Stimulated activated CD8-positive, alpha-beta memory T cell treated with anti-CD3 and anti-CD28 coated beads, Interleukin-12 subunit alpha, Interleukin-12 subunit beta, amount 100 ng/mL, for 24 hours (primary cell): ENCODE measurements around the gene SV2C.

Experiments
- DNase-seq: peaks from one replicate; pipeline ENCODE4 v3.0.0-alpha.2; 2020; ENCODE audit errors: extremely low read depth

The SV2C gene

DNA sequence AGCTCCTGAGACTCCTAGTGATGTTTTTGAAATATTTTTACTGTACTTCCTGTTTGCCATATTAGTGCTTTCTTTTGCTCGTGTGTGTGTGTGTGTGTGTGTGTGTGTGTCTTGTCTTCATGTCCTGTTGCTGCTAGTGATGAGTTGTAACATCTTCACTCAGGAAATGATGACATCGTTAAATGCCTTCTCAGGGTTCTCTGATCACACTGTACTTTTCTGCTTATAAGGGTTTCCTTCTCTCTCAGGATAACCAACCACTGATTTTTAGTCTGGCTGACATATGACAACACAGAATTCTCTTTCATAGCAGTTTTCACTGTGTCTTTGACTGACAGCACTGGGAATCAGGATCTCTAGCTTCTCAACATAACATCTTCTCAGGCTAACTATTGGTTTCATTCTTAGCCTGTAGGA lies 16.1 kb downstream of the SV2C start:
- DNase-seq: no peak

GRCh38 chr5:76099756-76100155 lies 16.6 kb downstream of the SV2C start:
- DNase-seq: no peak

- DNase-seq: no peak
These were observed 20.8 kb downstream of the SV2C start for GRCh38 chr5:76104027-76104426.

GRCh38 chr5:76106149-76106548 lies 23.0 kb downstream of the SV2C start:
- DNase-seq: no peak

GRCh38 chr5:76111477-76112174 lies 28.4 kb downstream of the SV2C start:
- DNase-seq: no peak

- DNase-seq: no peak
These were observed 29.9 kb downstream of the SV2C start for GRCh38 chr5:76113103-76113502.

DNA sequence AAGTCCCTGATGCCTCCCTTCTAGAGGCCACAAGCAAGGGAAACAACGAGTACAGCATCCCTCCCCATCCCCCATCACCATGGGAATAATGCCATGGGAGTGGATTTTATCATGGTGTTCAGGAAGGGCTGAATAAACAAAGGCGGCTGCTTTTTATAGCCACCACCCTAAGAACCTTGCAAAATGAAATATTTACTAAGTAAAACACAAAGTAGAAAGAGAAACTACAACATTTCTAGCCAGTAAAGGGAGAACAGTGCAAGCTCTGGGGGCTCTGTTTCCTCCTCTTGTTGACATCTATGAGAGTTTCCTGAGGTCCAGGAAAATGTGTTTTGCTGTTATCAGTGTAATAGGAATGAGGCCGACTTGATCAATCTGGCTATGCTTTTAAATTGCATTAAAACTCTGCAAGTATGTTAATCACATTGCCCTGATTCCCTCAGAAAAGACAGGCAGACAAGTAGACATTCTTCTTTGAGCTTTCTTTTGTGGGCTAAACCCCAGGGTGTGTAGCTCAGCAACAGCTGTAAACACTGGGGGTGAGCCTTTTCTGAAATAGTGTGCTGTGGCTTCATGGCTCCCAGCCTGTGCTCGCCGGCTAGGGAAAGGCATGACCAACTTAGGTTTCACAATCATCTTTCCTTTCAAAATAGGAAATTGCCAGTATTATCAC lies 31.1 kb downstream of the SV2C start:
- no peak for DNase-seq

DNA sequence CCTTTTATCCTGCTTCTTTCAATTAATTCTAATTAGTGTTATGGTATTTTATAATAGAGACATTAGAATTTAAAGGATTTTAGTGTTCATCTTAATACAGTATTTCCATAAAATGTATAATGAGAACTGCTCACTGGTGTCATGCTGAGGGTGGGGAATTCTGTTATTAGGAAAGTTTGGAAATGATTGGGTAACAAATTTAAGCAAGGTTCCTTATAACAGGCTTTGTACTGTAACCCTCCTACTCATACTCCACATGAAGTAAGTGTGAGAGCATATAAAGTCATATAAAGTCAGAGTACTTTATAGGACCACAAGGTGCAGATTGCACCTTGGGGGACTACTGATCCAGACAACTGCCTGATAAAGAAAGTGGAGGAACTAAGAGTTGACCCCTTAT lies 42.2 kb downstream of the SV2C start:
- no peak for DNase-seq

DNA sequence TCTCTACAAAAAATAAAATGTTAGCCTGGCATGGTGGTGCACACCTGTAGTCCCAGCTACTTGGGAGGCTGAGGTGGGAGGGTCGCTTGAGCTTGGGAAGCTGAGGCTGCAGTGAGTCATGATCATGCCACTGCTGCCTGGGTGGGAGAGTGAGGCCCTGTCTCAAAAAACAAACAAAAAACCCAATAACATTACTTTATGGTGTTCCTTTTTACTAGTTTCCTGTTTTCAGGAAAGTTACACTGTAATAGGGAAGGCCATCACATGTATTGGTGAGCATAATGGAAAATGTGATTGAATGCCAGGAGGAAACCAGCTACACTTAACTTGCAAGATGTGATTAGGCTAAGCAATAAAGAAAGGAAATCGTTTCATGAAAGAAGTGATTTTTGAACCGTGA lies 42.7 kb downstream of the SV2C start:
- no peak for DNase-seq

- no peak for DNase-seq
These were observed 50.8 kb downstream of the SV2C start for GRCh38 chr5:76134003-76134402.

- DNase-seq: no peak
These were observed 51.5 kb downstream of the SV2C start for GRCh38 chr5:76134646-76135045.

- no peak for DNase-seq
These were observed 54.8 kb downstream of the SV2C start for GRCh38 chr5:76137887-76138542.

DNA sequence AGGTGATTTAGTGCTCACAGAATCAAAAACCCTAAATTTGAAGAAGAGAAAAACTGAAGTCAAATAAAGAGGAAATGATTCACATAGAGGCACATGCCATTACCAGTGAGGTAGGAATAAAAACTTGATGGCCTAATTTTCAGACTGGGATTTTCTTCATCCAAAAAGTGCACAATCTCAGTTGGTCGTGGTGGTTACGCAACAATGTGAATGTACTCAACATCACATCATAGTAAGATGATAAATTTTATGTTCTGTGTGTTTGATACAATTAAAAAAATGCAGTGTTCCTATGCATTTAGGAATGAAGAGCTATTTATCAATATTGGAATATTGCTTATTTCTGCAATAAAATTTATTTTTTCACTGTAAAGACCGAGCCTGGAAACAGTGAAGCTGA lies 60.7 kb downstream of the SV2C start:
- no peak for DNase-seq

DNA sequence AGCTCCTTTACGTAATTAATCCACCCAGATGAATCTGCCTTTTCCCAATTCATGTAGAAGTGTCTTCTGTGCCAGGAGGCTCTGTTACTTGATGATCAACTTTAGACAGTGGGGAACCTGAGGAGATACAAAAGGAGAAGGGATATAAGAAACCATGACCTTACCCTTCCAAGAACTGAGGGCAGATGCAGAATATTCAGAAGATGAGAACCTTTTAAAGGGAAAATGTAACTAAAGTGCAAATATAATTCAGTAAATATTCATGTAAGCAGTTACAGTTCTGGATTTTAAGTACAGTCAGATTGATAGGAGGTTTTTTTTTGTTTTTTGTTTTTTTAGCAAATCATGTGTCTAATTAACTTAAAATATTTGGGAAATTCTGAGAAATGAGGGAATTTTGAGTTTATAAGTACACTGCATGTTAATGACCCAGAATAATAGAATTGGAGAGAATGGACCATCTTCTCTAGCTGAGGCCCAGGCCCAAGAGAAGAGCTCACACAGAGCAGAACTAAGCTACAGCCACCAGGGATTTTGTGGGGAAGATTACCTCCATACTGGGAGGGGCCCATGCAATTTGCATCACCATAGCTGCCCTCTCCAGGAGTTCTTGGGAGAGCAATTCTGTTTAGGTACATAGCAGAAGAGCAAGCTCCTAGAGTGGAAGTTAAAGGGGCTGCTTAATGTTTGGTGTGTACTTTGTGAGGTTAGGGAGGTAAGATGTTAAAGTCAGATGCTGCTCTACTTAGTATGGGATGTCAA lies 61.5 kb downstream of the SV2C start:
- no peak for DNase-seq

DNA sequence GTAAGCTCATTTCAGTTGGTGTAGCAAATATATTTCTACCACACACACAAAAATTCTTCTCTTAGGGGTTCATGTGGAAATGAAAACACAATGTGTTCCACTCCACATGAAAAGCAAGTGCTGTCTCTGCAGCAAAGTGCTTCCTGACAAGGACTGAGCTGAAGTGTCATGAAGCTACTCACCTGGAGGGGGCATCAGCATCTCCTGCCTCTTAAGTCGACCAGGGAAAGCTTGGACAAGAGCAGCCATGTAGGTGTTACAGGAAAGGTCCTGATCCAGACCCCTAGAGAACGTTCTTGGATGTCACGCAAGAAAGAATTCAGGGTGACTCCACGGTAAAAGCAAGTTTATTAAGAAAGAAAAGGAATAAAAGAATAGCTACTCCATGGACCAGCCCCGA lies 62.8 kb downstream of the SV2C start:
- DNase-seq: no peak

DNA sequence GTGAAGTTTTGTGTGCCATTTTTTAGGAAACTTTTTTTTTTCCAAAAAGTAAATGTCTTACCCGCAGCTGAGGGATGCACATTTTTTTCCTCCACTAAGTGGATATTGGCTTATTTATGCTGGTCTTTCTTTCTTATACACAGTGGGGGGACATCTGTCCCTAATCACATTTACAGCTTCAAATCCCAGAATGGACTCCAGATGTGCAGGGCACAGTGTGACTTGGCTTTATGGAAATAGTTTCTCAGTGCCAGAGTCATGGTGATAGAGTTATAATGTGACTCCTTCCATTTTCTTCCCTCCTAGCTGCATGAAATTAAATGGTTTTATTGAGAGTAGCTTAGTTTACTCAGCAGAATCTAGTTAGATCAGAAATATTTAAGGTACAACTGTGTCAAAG lies 66.5 kb downstream of the SV2C start:
- DNase-seq: no peak

GRCh38 chr5:76152161-76152560 lies 69.0 kb downstream of the SV2C start:
- DNase-seq: no peak

GRCh38 chr5:76152700-76153099 lies 69.5 kb downstream of the SV2C start:
- DNase-seq: no peak

DNA sequence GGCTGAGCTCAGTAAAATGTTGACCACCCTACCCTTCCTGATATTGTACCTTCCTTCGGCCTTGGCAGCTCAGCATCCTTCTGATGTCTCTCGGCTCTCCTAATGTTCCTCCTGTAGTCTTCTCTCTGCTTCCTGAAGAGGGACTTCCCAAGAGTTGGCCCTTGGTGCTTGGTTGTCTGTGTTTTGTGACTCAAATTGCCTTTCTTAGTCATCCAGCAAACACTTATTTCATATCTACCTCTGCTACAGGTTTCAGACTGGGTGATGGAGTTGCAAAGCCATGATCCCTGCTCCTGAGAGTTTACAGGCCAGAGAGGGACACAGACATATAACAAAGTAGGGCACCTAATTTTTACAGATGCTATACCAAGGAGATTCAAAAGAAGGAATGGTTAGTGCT lies 70.1 kb downstream of the SV2C start:
- no peak for DNase-seq

GRCh38 chr5:76154009-76154690 lies 71.0 kb downstream of the SV2C start:
- no peak for DNase-seq

GRCh38 chr5:76155536-76155935 lies 72.4 kb downstream of the SV2C start:
- DNase-seq: no peak

DNA sequence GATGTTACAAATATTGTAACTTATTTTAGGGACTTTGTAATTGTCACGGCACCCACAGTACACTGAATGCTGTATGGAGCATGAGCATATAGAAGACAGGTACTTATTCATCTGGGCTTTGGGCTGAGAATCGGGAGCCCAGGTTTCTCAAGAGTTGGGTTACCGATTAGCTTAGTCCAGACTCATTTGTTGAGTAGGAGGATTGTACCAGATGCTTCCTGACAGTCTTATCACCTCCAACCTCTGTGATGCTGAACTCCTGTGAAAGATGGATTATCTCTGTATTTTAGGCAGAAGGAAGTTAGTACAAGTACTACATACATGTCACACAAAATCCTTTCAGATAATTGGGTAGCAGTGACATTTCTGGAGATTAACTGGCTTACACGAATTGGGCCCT lies 79.2 kb downstream of the SV2C start:
- DNase-seq: no peak
